Measurements from ENCODE around the gene EMC9. TPM values are rescaled to one million over a fixed set of nuclear protein-coding genes. Genes with fewer than 3 reads are reported as not detected.

Gene EMC9
- total and polyA plus RNA-seq, 2 of the 8 experiments (the other 6 are each of a cell fraction or from before 2014, with no cell fraction given) = 38.4 to 47.2 TPM

DNA sequence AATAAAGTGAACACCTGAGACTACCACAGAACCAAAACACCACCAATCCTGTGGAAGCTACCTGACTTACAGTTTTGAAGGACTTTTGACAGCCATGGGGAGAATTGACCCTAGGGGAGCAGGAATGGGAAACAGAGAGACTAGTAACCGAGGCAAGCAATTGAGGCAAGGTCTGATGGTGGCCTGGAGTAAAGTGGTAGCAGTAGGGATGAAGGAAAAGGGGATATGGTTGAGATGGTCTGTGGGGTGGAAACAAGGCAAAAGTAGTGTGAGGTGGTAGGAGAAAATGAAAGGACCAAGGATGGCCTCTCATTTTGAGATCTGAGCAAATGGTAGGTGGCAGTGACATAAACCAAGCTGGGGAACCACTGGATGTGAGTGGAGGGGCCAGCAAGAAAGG is 15.4 kb upstream of the EMC9 start:
- WGBS, 2 experiments (ENCODE audit: extremely low coverage in 1 of 2, insufficient coverage in 1 of 2, insufficient read length in 1 of 2, insufficient replicate concordance in 2 of 2, low coverage in 1 of 2, low lambda C conversion rate in 2 of 2, missing lambda C conversion rate in 1 of 2) = 95% methylated on average over 1 of the region's 1 CpG; no CpG with 5 or more reads in 1 of the 2 experiments
- Histone ChIP-seq H2BK12ac (ENCODE audit: low read depth, low read length) (no peak overlapping the region), H3K27me3 (replicated peaks in 1 of 4; ENCODE audit: control insufficient read depth in 3 of 4, extremely low read depth in 1 of 4, insufficient read depth in 3 of 4, low read length in 3 of 4) (no peaks in the 10 kb centered on the region; a peak in 1 of 7 replicates), H3K9ac (replicated peaks in 1 of 4; ENCODE audit: extremely low read depth in 1 of 4, low read depth in 3 of 4, low read length in 3 of 4) (no peak overlapping the region), H3K4me3 (ENCODE audit: extremely low read depth in 1 of 4, insufficient read depth in 2 of 4, low read depth in 3 of 4, low read length in 4 of 4) (no peak overlapping the region), H2AK5ac (ENCODE audit: low read depth, low read length) (no peak overlapping the region), H2BK20ac (ENCODE audit: low read length) (no peak overlapping the region), H4K20me1 (replicated peaks in 1 of 2; ENCODE audit: control insufficient read depth in 1 of 2, insufficient read depth in 2 of 2, low read length in 2 of 2) (peaks cover 2 to 13% of the 10 kb centered on the region in 2 experiments), H3K23ac (ENCODE audit: insufficient read length) (no peak overlapping the region), H2BK5ac (ENCODE audit: low read depth, low read length) (no peak overlapping the region), H3K4me1 (replicated peaks in 1 of 4; ENCODE audit: control insufficient read depth in 3 of 4, insufficient read depth in 4 of 4, low read length in 3 of 4) (peaks cover 0 to 10% (median 2%) of the 10 kb centered on the region in 4 experiments; a peak in 3 of 7 replicates), H2BK15ac (ENCODE audit: low read length) (no peak overlapping the region), H3K9me3 (ENCODE audit: insufficient read depth in 2 of 2, low read depth in 1 of 2, low read length in 1 of 2) (no peaks in the 10 kb centered on the region), H2AFZ (ENCODE audit: low read length) (no peak overlapping the region), H4K91ac (replicated peaks; ENCODE audit: insufficient read length, low read length) (no peak overlapping the region), H3K79me1 (ENCODE audit: low read depth, low read length) (no peaks in the 10 kb centered on the region), H4K5ac (ENCODE audit: insufficient read length, low read depth, low read length) (no peak overlapping the region), H3K18ac (ENCODE audit: extremely low read depth, low read length) (no peak overlapping the region), H2BK120ac (replicated peaks; ENCODE audit: low read depth, low read length) (no peak overlapping the region), H3K23me2 (ENCODE audit: low read depth, low read length) (0 out of 2 replicates have a peak, but pooled peaks cover 2% of the 10 kb centered on the region), H3K79me2 (ENCODE audit: control insufficient read depth in 1 of 2, insufficient read depth in 2 of 2, low read length in 2 of 2) (no peaks in the 10 kb centered on the region), H3K4ac (replicated peaks; ENCODE audit: insufficient read length, low read depth, low read length) (no peak overlapping the region), H3K27ac (ENCODE audit: low read depth, low read length) (no peak overlapping the region), H3K4me2 (ENCODE audit: insufficient read depth in 1 of 2, low read depth in 2 of 2, low read length in 2 of 2) (no peak overlapping the region), H3K14ac (ENCODE audit: insufficient read length) (no peak overlapping the region), H3K36me3 (ENCODE audit: control insufficient read depth in 2 of 4, insufficient read depth in 4 of 4, low read length in 3 of 4) (peaks cover 26 to 53% (median 42%) of the 10 kb centered on the region in 4 experiments), H4K8ac (ENCODE audit: extremely low read depth, insufficient read depth, low read length) (no peak overlapping the region), H3K56ac (replicated peaks; ENCODE audit: insufficient read length, low read depth, low read length) (no peak overlapping the region)
- no peak for DNase-seq (ENCODE audit: low read depth in 1 of 2, low spot score in 2 of 2)
- ChIA-PET POLR2A (ENCODE audit: partially characterized antibody) (interaction anchor here (0.9 to 2.9 kb wide), 6 partner anchors 20 to 63 kb away, joined by 3 to 9 read pairs (median 4); no protein-coding TSS in a partner anchor), CTCF (ENCODE audit: partially characterized antibody) (interaction anchor here (0.6 to 1.5 kb wide), 3 partner anchors 9 to 48 kb away, joined by 3 to 5 read pairs (median 3); partner anchors contain the start of gene RNF31)
- TF ChIP-seq SP1 (IDR thresholded peaks at IDR 0.05; ENCODE audit: low read depth, low read length) (no peak), KDM4A (IDR thresholded peaks at IDR 0.05; ENCODE audit: low read depth, low read length, severe bottlenecking) (no peak), PHF8 (conservative IDR thresholded peaks at IDR 0.05; ENCODE audit: low read depth, low read length) (no peak), SP4 (IDR thresholded peaks at IDR 0.05; ENCODE audit: low read length) (no peak), BACH1 (IDR thresholded peaks at IDR 0.05; ENCODE audit: low read length) (no peak), EP300 (IDR thresholded peaks at IDR 0.05; ENCODE audit: borderline replicate concordance in 1 of 2, low read depth in 2 of 2, low read length in 2 of 2) (no peak)
- no peak for FAIRE-seq

All from H1 (cell line).